K562 (cell line): Measurements from ENCODE around the gene MYO1F. TPM values are rescaled to one million over a fixed set of nuclear protein-coding genes. Genes with fewer than 3 reads are reported as not detected.

Experiments
- ATF4 ChIP-seq: fragments of 450-650 bp; formaldehyde crosslinking; IDR thresholded peaks from 2 replicates; pipeline ENCODE4 v1.4.0; 2022; ENCODE audit warnings: mild to moderate bottlenecking, moderate library complexity
- BHLHE40 ChIP-seq: IDR thresholded peaks from 2 replicates; pipeline ENCODE4 v1.6.1; 2011; ENCODE audit warnings: low read length, improper control_type of control experiment
- CBFB ChIP-seq: sonication (generic); formaldehyde crosslinking; IDR thresholded peaks from 2 replicates; pipeline ENCODE4 v1.4.0; 2020; ENCODE audit warnings: mild to moderate bottlenecking, missing genetic modification reagents
- CEBPB ChIP-seq: fragments of 450-650 bp; IDR thresholded peaks from 2 replicates; pipeline ENCODE4 v1.6.1; 2016; ENCODE audit warnings: missing genetic modification characterization, missing compliant biosample characterization
- COPS2 ChIP-seq: fragments of 450-650 bp; conservative IDR thresholded peaks from 2 replicates; pipeline ENCODE4 v1.6.1; 2016; ENCODE audit warnings: mild to moderate bottlenecking, moderate library complexity
- CREB3 ChIP-seq: fragments of 450-650 bp; conservative IDR thresholded peaks from 2 replicates; pipeline ENCODE4 v1.6.1; 2016; ENCODE audit warnings: missing genetic modification characterization, low read depth, mild to moderate bottlenecking, missing compliant biosample characterization, moderate library complexity
- ELF1 ChIP-seq: fragments of 200-800 bp; sonication (Bioruptor generic); IDR thresholded peaks from 2 replicates; pipeline ENCODE4 v1.6.1; 2016; ENCODE audit warnings: missing genetic modification characterization, missing compliant biosample characterization
- ETS1 ChIP-seq: conservative IDR thresholded peaks from 2 replicates; pipeline ENCODE4 v1.6.1; 2011; ENCODE audit warnings: low read depth, mild to moderate bottlenecking, low read length; ENCODE audit not compliant: control insufficient read depth
- FUS ChIP-seq: fragments of 200-400 bp; formaldehyde crosslinking; optimal IDR thresholded peaks from 2 replicates; pipeline ENCODE3; 2017; ENCODE audit warnings: low read depth, low read length
- L3MBTL2 ChIP-seq: fragments of 450-650 bp; IDR thresholded peaks from 2 replicates; pipeline ENCODE4 v1.6.1; 2016; ENCODE audit warnings: mild to moderate bottlenecking, moderate library complexity
- MBD1 ChIP-seq: fragments of 250-450 bp; sonication (Bioruptor Pico); IDR thresholded peaks from 2 replicates; pipeline ENCODE4 v1.8.0; 2022; ENCODE audit warnings: inconsistent platforms
- MNT ChIP-seq, 2 experiments: fragments of 450-650 bp; conservative IDR thresholded peaks; 2 replicates each; pipeline ENCODE4 v1.6.1; 2017; ENCODE audit warnings: mild to moderate bottlenecking in 2 of 2, moderate library complexity in 2 of 2
- NFXL1 ChIP-seq: fragments of 450-650 bp; formaldehyde crosslinking; IDR thresholded peaks from 2 replicates; pipeline ENCODE4 v1.4.0; 2021; ENCODE audit warnings: mild to moderate bottlenecking
- PHF20 ChIP-seq: fragments of 450-650 bp; IDR thresholded peaks from 2 replicates; pipeline ENCODE4 v1.6.1; 2018; ENCODE audit not compliant: partially characterized antibody
- POLR2G ChIP-seq: fragments of 200-400 bp; formaldehyde crosslinking; IDR thresholded peaks from 2 replicates; pipeline ENCODE4 v1.6.1; 2017; ENCODE audit warnings: low read depth, mild to moderate bottlenecking, antibody characterized with exemption, low read length, moderate library complexity
- TBL1XR1 ChIP-seq, 2 experiments: IDR thresholded peaks; 2 replicates each; pipeline ENCODE4 v1.6.1; 2012; ENCODE audit warnings: improper control_type of control experiment in 2 of 2, low read length in 2 of 2, mild to moderate bottlenecking in 1 of 2
- TFAP4 ChIP-seq: sonication (generic); formaldehyde crosslinking; IDR thresholded peaks from 2 replicates; pipeline ENCODE4 v1.8.0; 2022; ENCODE audit warnings: missing genetic modification reagents, mild to moderate bottlenecking, moderate library complexity, borderline replicate concordance
- TOE1 ChIP-seq, 2 experiments: fragments of 450-650 bp in 1 of 2; sonication (generic) in 1 of 2; formaldehyde crosslinking in 1 of 2; IDR thresholded peaks; 2 replicates each; pipeline versions ENCODE4 v1.7.1 to v1.8.0; 2016 to 2022; ENCODE audit warnings: borderline replicate concordance in 2 of 2, mild to moderate bottlenecking in 2 of 2, antibody characterized with exemption in 1 of 2, inconsistent platforms in 1 of 2, low read depth in 1 of 2, missing genetic modification reagents in 1 of 2, moderate library complexity in 1 of 2
- ZEB2 ChIP-seq: fragments of 450-650 bp; IDR thresholded peaks from 2 replicates; pipeline ENCODE4 v1.6.1; 2016
- polyA plus RNA-seq, 8 experiments: library from polyadenylated mRNA; depleted of rRNA in 4 of 8; stranded (reverse) in 5 of 8; unstranded in 3 of 8; fragments of >200 nt; fragmentation: Nextera tagmentation in 2 of 8; fragmentation: Illumina TruSeq in 1 of 8; extraction: Ambion mirVana in 2 of 8; extraction: Trizol in 1 of 8; gene quantifications; 2 replicates each; pipeline versions ENCODE4 v1.2.1 to v1.2.3, GENCODE V29; 2011 to 2014; ENCODE audit warnings: inconsistent platforms in 1 of 8, missing spikeins in 1 of 8
- total RNA-seq, 7 experiments: library from RNA; depleted of rRNA in 6 of 7; stranded (reverse); fragments of >200 nt in 6 of 7; fragmentation: Illumina TruSeq in 2 of 7; extraction: Trizol in 2 of 7; gene quantifications; 2 replicates each; pipeline versions ENCODE4 v1.2.1 to v1.2.3, GENCODE V29; 2011 to 2021; ENCODE audit warnings: low replicate concordance in 1 of 7

The MYO1F gene
- total and polyA plus RNA-seq, 9 of the 15 experiments (the other 6 are each of a cell fraction or from before 2014, with no cell fraction given) = 0.78 to 9.4 (median 4.3) TPM

GRCh38 chr19:8513687-8514504 is 63.3 kb downstream of the MYO1F start, which contains the start of gene ZNF414 (continued):
- TF ChIP-seq CREB3 (tag) (0 out of 2 replicates have a peak, but pooled peaks have one; percentile 55), L3MBTL2 (peak; percentile 70; the same call in 1 of the 2 replicates), ATF4 (CRISPR knock-in tag) (peak; percentile 76), BHLHE40 (no peak; the same call in none of the 2 replicates), TOE1 (IDR thresholded peaks at IDR 0.05; ENCODE audit: borderline replicate concordance) (peak; percentile 19; the same call in 1 of the 2 replicates), TOE1 (CRISPR knock-in tag; IDR thresholded peaks at IDR 0.05; ENCODE audit: borderline replicate concordance, low read depth) (peak; percentile 47; the same call in 1 of the 2 replicates), CEBPB (tag) (peak; percentile 66), MNT (conservative IDR thresholded peaks at IDR 0.05) (peak; percentile 39 to 75; a peak in 3 of 4 replicates), NFXL1 (no peak), ZEB2 (peak; percentile 59; the same call in 1 of the 2 replicates), MBD1 (0 out of 2 replicates have a peak, but pooled peaks have one; percentile 67), ELF1 (tag) (peak; percentile 95), PHF20 (peak; percentile 87), POLR2G (peak; percentile 88), TBL1XR1 (IDR thresholded peaks at IDR 0.05; ENCODE audit: low read length in 2 of 2) (no peak), ETS1 (peak; percentile 62; the same call in 1 of the 2 replicates), FUS (peak; percentile 36), CBFB (CRISPR knock-in tag) (no peak), COPS2 (no peak), TFAP4 (peak; percentile 38)
